Fibroblast of lung (primary cell): Measurements from ENCODE around the gene DEK. TPM values are rescaled to one million over a fixed set of nuclear protein-coding genes. Genes with fewer than 3 reads are reported as not detected.

ENCODE experiments used
- DNase-seq, 2 donors: peaks; one replicate each; pipeline versions ENCODE4 v3.0.0 to v3.0.0-alpha.2; 2010; ENCODE audit warnings: low read depth in 2 of 2
- H2AFZ ChIP-seq: 2 replicates; pipeline ENCODE4 v1.5.1; 2012; ENCODE audit warnings: low read length, control low read depth, inconsistent platforms
- H3K27ac ChIP-seq: 2 replicates; pipeline ENCODE4 v1.5.1; 2011; ENCODE audit warnings: low read length, control low read depth; ENCODE audit not compliant: insufficient read depth
- H3K27me3 ChIP-seq: 2 replicates; pipeline ENCODE4 v1.5.1; 2011; ENCODE audit warnings: mild to moderate bottlenecking, low read length; ENCODE audit not compliant: control insufficient read depth, insufficient read depth
- H3K36me3 ChIP-seq: 2 replicates; pipeline ENCODE4 v1.5.1; 2011; ENCODE audit warnings: low read length; ENCODE audit not compliant: control insufficient read depth, insufficient read depth
- H3K4me1 ChIP-seq: 2 replicates; pipeline ENCODE4 v1.5.1; 2011; ENCODE audit warnings: low read length; ENCODE audit not compliant: control insufficient read depth, insufficient read depth; ENCODE audit errors: extremely low read depth
- H3K4me2 ChIP-seq: 2 replicates; pipeline ENCODE4 v1.5.1; 2011; ENCODE audit warnings: low read length, control low read depth; ENCODE audit not compliant: insufficient read depth; ENCODE audit errors: extremely low read depth
- H3K4me3 ChIP-seq, 4 experiments: fragments of 200-600 bp in 1 of 4; sonication (generic) in 1 of 4; replicated peaks in 1 of 4; 2 replicates each; pipeline ENCODE4 v1.5.1; 2011 to 2016; ENCODE audit warnings: low read length in 4 of 4, low read depth in 3 of 4, mild to moderate bottlenecking in 3 of 4, control low read depth in 2 of 4, inconsistent platforms in 1 of 4, mixed read lengths in 1 of 4; ENCODE audit not compliant: insufficient read depth in 1 of 4; ENCODE audit errors: control extremely low read depth in 1 of 4
- H3K79me2 ChIP-seq: 2 replicates; pipeline ENCODE4 v1.5.1; 2012; ENCODE audit warnings: mild to moderate bottlenecking, low read length, inconsistent platforms; ENCODE audit not compliant: control insufficient read depth, insufficient read depth
- H3K9ac ChIP-seq: 2 replicates; pipeline ENCODE4 v1.5.1; 2011; ENCODE audit warnings: mild to moderate bottlenecking, low read length, control low read depth; ENCODE audit not compliant: insufficient read depth
- H3K9me3 ChIP-seq: 2 replicates; pipeline ENCODE4 v1.5.1; 2012; ENCODE audit warnings: low read depth, low read length; ENCODE audit not compliant: control insufficient read depth, insufficient read depth
- H4K20me1 ChIP-seq: 2 replicates; pipeline ENCODE4 v1.5.1; 2011; ENCODE audit warnings: low read length; ENCODE audit not compliant: control insufficient read depth, insufficient read depth; ENCODE audit errors: extremely low read depth
- EZH2 ChIP-seq: IDR thresholded peaks from 2 replicates; pipeline ENCODE4 v1.5.1; 2012; ENCODE audit warnings: low read length, control low read depth, mild to moderate bottlenecking; ENCODE audit errors: missing control alignments
- polyA plus RNA-seq, 2 donors: library from polyadenylated mRNA; depleted of rRNA in 1 of 2; stranded (reverse) in 1 of 2; unstranded in 1 of 2; fragments of >200 nt; gene quantifications; 2 replicates each; pipeline ENCODE4 v1.2.1, GENCODE V29; 2011 to 2012; ENCODE audit warnings: missing spikeins in 1 of 2
- total RNA-seq: library from RNA; depleted of rRNA; stranded (reverse); fragments of >200 nt; gene quantifications from 2 replicates; pipeline ENCODE4 v1.2.1, GENCODE V29; 2014
- TF ChIP-seq, protein P1 (sequence below), 2 donors: IDR thresholded peaks in 1 of 2; conservative IDR thresholded peaks in 1 of 2; 1 replicate in 1 of 2; 2 replicates in 1 of 2; pipeline ENCODE4 v1.5.1; 2011 to 2012; ENCODE audit warnings: low read length in 2 of 2, control low read depth in 1 of 2, inconsistent platforms in 1 of 2, low read depth in 1 of 2, mild to moderate bottlenecking in 1 of 2

Gene DEK
- total and polyA plus RNA-seq, 2 donors (not counting 1 experiment from before 2014, with no cell fraction given), result 108 to 148 TPM

DNA sequence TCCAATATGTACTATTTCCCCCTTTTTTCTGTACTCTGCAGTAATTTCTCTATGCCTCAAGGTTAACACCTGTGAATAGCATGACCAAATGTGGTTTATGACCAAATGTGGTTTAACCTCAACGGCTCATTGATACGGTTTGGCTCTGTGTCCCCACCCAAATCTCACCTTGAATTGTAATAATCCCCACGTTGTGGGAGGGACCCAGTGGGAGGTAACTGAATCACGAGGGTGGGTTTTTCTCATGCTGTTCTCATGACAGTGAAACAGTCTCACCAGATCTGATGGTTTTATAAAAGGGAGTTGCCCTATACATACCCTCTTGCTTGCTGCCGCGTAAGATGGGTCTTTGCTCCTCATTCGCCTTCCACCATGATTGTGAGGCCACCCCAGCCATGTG lies 18.7 kb downstream of the DEK start:
- Histone ChIP-seq H3K79me2 (peaks cover 43% of the 10 kb centered on the region), H3K4me1 (peaks cover 4% of the 10 kb centered on the region), H3K9me3 (no peaks in the 10 kb centered on the region), H3K36me3 (peaks cover 3% of the 10 kb centered on the region), H4K20me1 (no peaks in the 10 kb centered on the region), H3K27me3 (no peaks in the 10 kb centered on the region), H3K4me3 (no peak overlapping the region), H2AFZ (no peak overlapping the region), H3K4me2 (no peak overlapping the region), H3K27ac (no peak overlapping the region), H3K9ac (no peak overlapping the region)
- TF ChIP-seq, protein P1, sequence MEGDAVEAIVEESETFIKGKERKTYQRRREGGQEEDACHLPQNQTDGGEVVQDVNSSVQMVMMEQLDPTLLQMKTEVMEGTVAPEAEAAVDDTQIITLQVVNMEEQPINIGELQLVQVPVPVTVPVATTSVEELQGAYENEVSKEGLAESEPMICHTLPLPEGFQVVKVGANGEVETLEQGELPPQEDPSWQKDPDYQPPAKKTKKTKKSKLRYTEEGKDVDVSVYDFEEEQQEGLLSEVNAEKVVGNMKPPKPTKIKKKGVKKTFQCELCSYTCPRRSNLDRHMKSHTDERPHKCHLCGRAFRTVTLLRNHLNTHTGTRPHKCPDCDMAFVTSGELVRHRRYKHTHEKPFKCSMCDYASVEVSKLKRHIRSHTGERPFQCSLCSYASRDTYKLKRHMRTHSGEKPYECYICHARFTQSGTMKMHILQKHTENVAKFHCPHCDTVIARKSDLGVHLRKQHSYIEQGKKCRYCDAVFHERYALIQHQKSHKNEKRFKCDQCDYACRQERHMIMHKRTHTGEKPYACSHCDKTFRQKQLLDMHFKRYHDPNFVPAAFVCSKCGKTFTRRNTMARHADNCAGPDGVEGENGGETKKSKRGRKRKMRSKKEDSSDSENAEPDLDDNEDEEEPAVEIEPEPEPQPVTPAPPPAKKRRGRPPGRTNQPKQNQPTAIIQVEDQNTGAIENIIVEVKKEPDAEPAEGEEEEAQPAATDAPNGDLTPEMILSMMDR (conservative IDR thresholded peaks at IDR 0.05 in 1 of 2, IDR thresholded peaks at IDR 0.05 in 1 of 2; ENCODE audit: low read depth in 1 of 2, low read length in 2 of 2), result no peak
- TF ChIP-seq EZH2, result no peak
- no peak for DNase-seq

DNA sequence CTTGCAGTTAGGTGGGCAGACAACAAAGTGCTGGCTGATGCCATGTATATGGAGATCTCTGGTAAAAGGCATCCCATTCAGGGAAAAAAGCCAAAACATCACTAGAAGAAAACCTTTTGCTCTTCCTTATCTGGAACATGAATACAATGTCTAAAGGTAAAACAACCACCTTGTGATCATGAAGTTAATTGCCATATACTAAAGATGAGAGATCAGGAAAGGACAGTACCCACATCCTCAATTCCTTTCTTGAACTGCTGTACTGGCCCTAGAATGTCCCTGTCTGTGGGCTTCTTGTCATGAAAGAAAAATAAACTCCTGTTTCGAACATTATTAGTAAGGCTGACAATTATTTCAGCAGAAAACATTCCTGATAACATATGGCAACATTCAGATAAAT lies 19.3 kb downstream of the DEK start:
- peaks cover 46% of the 10 kb centered on the region for H3K79me2 ChIP-seq
- TF ChIP-seq EZH2, result no peak
- TF ChIP-seq, protein P1 (conservative IDR thresholded peaks at IDR 0.05 in 1 of 2, IDR thresholded peaks at IDR 0.05 in 1 of 2; ENCODE audit: low read depth in 1 of 2, low read length in 2 of 2), result no peak
- no peak overlapping the region for H3K4me2 ChIP-seq
- no peaks in the 10 kb centered on the region for H3K27me3 ChIP-seq
- H3K4me3 ChIP-seq, result no peak overlapping the region
- H3K9me3 ChIP-seq, result no peaks in the 10 kb centered on the region
- no peak overlapping the region for H2AFZ ChIP-seq
- no peaks in the 10 kb centered on the region for H4K20me1 ChIP-seq
- peaks cover 4% of the 10 kb centered on the region for H3K4me1 ChIP-seq
- H3K36me3 ChIP-seq, result peaks cover 3% of the 10 kb centered on the region
- no peak for DNase-seq
- H3K9ac ChIP-seq, result no peak overlapping the region
- H3K27ac ChIP-seq, result no peak overlapping the region

DNA sequence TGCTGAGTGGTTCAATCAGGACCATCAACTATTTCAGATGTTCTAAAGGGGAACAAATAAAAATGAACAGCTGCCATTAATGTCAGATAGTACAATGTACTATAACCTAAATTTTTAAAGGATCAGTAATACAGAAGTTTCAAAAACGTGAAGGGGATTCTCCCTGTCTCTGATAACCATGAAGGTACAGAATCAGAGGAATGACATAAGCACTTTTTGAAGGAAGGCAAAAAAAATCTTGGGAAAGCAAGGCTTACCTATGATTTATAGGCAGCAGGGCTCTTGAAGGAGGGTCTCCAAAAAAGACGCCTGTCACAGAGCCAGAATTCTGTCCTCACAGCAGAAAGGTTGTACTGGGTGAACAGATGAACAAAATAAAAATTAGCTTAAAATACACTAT lies 20.1 kb downstream of the DEK start:
- Histone ChIP-seq H3K4me2 (no peak overlapping the region), H3K79me2 (peaks cover 46% of the 10 kb centered on the region), H4K20me1 (no peaks in the 10 kb centered on the region), H2AFZ (no peak overlapping the region), H3K9me3 (no peaks in the 10 kb centered on the region), H3K9ac (no peak overlapping the region), H3K36me3 (peaks cover 3% of the 10 kb centered on the region), H3K4me3 (no peak overlapping the region), H3K27ac (no peak overlapping the region), H3K27me3 (no peaks in the 10 kb centered on the region), H3K4me1 (peaks cover 4% of the 10 kb centered on the region)
- no peak for TF ChIP-seq EZH2
- TF ChIP-seq, protein P1 (conservative IDR thresholded peaks at IDR 0.05 in 1 of 2, IDR thresholded peaks at IDR 0.05 in 1 of 2; ENCODE audit: low read depth in 1 of 2, low read length in 2 of 2), result no peak
- no peak for DNase-seq
